ENCODE results near the gene CD22.

Gene CD22

GRCh38 chr19:35347930-35348298, 18.9 kb downstream of the CD22 start:
- H3K9me3 ChIP-seq (ENCODE audit: insufficient read depth, low read depth, low read length) = no peaks in the 10 kb centered on the region
- no peak for TF ChIP-seq EZH2phosphoT487 (IDR thresholded peaks at IDR 0.05; ENCODE audit: borderline replicate concordance)
- TF ChIP-seq, protein P1, sequence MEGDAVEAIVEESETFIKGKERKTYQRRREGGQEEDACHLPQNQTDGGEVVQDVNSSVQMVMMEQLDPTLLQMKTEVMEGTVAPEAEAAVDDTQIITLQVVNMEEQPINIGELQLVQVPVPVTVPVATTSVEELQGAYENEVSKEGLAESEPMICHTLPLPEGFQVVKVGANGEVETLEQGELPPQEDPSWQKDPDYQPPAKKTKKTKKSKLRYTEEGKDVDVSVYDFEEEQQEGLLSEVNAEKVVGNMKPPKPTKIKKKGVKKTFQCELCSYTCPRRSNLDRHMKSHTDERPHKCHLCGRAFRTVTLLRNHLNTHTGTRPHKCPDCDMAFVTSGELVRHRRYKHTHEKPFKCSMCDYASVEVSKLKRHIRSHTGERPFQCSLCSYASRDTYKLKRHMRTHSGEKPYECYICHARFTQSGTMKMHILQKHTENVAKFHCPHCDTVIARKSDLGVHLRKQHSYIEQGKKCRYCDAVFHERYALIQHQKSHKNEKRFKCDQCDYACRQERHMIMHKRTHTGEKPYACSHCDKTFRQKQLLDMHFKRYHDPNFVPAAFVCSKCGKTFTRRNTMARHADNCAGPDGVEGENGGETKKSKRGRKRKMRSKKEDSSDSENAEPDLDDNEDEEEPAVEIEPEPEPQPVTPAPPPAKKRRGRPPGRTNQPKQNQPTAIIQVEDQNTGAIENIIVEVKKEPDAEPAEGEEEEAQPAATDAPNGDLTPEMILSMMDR (conservative IDR thresholded peaks at IDR 0.05; ENCODE audit: low read length) = no peak
- no peaks in the 10 kb centered on the region for H3K36me3 ChIP-seq (ENCODE audit: insufficient read depth, low read length)
- H3K79me2 ChIP-seq (ENCODE audit: insufficient read depth, low read length) = no peaks in the 10 kb centered on the region
- H3K9me2 ChIP-seq (replicated peaks; ENCODE audit: low read depth, low read length) = no peaks in the 10 kb centered on the region
- no peak overlapping the region for H3K4me3 ChIP-seq (ENCODE audit: low read length, poor library complexity, severe bottlenecking)
- H3F3A ChIP-seq (ENCODE audit: low read depth) = no peaks in the 10 kb centered on the region
- peak overlapping the region; percentile 57 for H3K9ac ChIP-seq (ENCODE audit: low read depth, low read length, poor library complexity, severe bottlenecking)
- H3K4me2 ChIP-seq (ENCODE audit: low read depth, low read length, poor library complexity, severe bottlenecking) = peak overlapping the region; percentile 69
- H3K27me3 ChIP-seq (ENCODE audit: insufficient read depth, low read length, poor library complexity, severe bottlenecking) = no peaks in the 10 kb centered on the region
- H3K4me1 ChIP-seq (ENCODE audit: insufficient read depth, low read length, poor library complexity, severe bottlenecking) = peaks cover 29% of the 10 kb centered on the region
- H4K20me1 ChIP-seq (ENCODE audit: insufficient read depth, low read length, poor library complexity, severe bottlenecking) = no peaks in the 10 kb centered on the region
- no peak overlapping the region for H2AFZ ChIP-seq (ENCODE audit: low read length)

- Histone ChIP-seq H3F3A (ENCODE audit: low read depth) (no peaks in the 10 kb centered on the region), H3K4me2 (ENCODE audit: low read depth, low read length, poor library complexity, severe bottlenecking) (no peak overlapping the region), H3K4me3 (ENCODE audit: low read length, poor library complexity, severe bottlenecking) (no peak overlapping the region), H3K9me2 (replicated peaks; ENCODE audit: low read depth, low read length) (no peaks in the 10 kb centered on the region), H3K4me1 (ENCODE audit: insufficient read depth, low read length, poor library complexity, severe bottlenecking) (peaks cover 29% of the 10 kb centered on the region), H4K20me1 (ENCODE audit: insufficient read depth, low read length, poor library complexity, severe bottlenecking) (no peaks in the 10 kb centered on the region), H2AFZ (ENCODE audit: low read length) (no peak overlapping the region), H3K36me3 (ENCODE audit: insufficient read depth, low read length) (no peaks in the 10 kb centered on the region), H3K27me3 (ENCODE audit: insufficient read depth, low read length, poor library complexity, severe bottlenecking) (no peaks in the 10 kb centered on the region), H3K79me2 (ENCODE audit: insufficient read depth, low read length) (no peaks in the 10 kb centered on the region), H3K9ac (ENCODE audit: low read depth, low read length, poor library complexity, severe bottlenecking) (no peak overlapping the region), H3K9me3 (ENCODE audit: insufficient read depth, low read depth, low read length) (no peaks in the 10 kb centered on the region)
- TF ChIP-seq EZH2phosphoT487 (IDR thresholded peaks at IDR 0.05; ENCODE audit: borderline replicate concordance) = no peak
- TF ChIP-seq, protein P1 (conservative IDR thresholded peaks at IDR 0.05; ENCODE audit: low read length) = no peak
These were observed 20.1 kb downstream of the CD22 start for GRCh38 chr19:35348911-35349611.

DNA sequence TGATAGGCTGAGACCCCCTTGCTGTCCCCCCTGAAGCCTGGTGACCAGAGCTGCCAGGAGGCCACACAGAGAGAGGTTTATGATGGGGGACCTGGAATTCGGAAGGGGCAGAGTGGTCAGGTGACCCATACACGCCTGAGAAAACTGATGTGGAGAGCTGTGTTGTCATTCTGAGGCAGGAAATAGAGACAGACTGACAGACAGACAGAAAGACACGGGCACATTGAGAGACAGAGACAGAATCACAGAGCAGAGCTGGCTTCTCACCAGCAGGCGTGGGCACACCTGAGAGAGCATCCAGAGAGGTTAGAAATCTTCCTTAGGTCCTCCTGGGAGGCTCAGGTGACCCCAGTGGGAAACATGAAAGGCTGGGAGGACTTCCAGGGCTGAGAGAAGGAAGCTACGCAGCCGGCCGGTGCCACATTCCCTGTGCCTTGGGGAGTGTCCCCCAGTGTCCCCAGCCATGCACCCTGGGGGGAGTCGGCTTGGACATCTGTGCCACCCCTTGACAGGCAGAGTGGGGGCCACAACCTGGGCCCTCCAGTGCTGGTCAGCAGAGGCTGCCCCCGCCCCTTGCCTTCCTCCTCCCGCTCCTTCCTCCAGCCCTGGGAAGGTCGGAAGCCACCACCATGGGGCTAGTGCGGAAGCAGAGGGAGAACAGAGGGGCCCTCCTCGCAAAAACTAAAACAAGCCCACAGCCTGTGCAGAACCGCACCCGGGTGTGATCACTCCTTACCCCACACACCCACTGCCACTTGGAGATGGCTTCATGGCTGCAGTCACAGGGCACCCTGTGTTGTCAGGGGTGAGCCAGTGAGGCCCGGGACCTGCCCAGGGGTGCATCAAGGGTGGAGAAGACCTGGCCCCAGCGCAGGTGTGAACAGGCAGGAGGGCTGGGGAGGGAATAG, 20.9 kb downstream of the CD22 start:
- no peak overlapping the region for H3K9ac ChIP-seq (ENCODE audit: low read depth, low read length, poor library complexity, severe bottlenecking)
- H3K36me3 ChIP-seq (ENCODE audit: insufficient read depth, low read length) = no peaks in the 10 kb centered on the region
- H3K9me3 ChIP-seq (ENCODE audit: insufficient read depth, low read depth, low read length) = no peaks in the 10 kb centered on the region
- no peaks in the 10 kb centered on the region for H3F3A ChIP-seq (ENCODE audit: low read depth)
- H3K4me2 ChIP-seq (ENCODE audit: low read depth, low read length, poor library complexity, severe bottlenecking) = no peak overlapping the region
- TF ChIP-seq, protein P1 (conservative IDR thresholded peaks at IDR 0.05; ENCODE audit: low read length) = no peak
- TF ChIP-seq EZH2phosphoT487 (IDR thresholded peaks at IDR 0.05; ENCODE audit: borderline replicate concordance) = no peak
- no peak overlapping the region for H3K4me3 ChIP-seq (ENCODE audit: low read length, poor library complexity, severe bottlenecking)
- no peak overlapping the region for H2AFZ ChIP-seq (ENCODE audit: low read length)
- H3K79me2 ChIP-seq (ENCODE audit: insufficient read depth, low read length) = no peaks in the 10 kb centered on the region
- peaks cover 29% of the 10 kb centered on the region for H3K4me1 ChIP-seq (ENCODE audit: insufficient read depth, low read length, poor library complexity, severe bottlenecking)
- H3K27me3 ChIP-seq (ENCODE audit: insufficient read depth, low read length, poor library complexity, severe bottlenecking) = no peaks in the 10 kb centered on the region
- H4K20me1 ChIP-seq (ENCODE audit: insufficient read depth, low read length, poor library complexity, severe bottlenecking) = no peaks in the 10 kb centered on the region
- no peaks in the 10 kb centered on the region for H3K9me2 ChIP-seq (replicated peaks; ENCODE audit: low read depth, low read length)
